ENCODE measurements around the gene LDB2.

The LDB2 gene

GRCh38 chr4:16544869-16545268, 353.6 kb downstream of the LDB2 start:
- no peak for DNase-seq (ENCODE audit: low read depth)
- no peak overlapping the region for H3K4me3 ChIP-seq (ENCODE audit: low read depth, low read length)

DNA sequence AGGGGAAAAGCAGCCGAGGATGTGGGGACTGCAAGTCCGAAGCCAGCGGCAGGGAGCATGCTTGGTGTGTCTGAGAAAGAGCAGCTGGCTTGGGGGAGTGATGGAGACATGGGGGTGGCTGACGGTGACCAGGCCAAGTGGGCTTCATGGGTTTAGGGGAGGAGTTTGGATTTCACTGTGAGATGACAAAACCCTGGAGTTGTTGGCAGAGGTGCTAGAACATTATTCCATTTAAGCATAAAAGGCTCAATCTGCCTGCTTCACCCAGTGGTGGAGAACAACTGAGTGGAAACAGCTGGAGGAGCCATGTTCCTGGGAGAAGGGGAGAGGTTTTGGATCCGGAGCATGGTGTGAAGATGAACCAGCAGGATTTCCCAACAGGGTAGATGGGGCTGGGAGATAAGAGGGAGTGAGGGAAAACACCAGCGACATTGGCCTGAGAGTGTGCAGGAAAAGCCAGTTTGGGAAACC, 354.2 kb downstream of the LDB2 start:
- H3K4me3 ChIP-seq (ENCODE audit: low read depth, low read length): no peak overlapping the region
- no peak for DNase-seq (ENCODE audit: low read depth)
- TF ChIP-seq, protein P1, sequence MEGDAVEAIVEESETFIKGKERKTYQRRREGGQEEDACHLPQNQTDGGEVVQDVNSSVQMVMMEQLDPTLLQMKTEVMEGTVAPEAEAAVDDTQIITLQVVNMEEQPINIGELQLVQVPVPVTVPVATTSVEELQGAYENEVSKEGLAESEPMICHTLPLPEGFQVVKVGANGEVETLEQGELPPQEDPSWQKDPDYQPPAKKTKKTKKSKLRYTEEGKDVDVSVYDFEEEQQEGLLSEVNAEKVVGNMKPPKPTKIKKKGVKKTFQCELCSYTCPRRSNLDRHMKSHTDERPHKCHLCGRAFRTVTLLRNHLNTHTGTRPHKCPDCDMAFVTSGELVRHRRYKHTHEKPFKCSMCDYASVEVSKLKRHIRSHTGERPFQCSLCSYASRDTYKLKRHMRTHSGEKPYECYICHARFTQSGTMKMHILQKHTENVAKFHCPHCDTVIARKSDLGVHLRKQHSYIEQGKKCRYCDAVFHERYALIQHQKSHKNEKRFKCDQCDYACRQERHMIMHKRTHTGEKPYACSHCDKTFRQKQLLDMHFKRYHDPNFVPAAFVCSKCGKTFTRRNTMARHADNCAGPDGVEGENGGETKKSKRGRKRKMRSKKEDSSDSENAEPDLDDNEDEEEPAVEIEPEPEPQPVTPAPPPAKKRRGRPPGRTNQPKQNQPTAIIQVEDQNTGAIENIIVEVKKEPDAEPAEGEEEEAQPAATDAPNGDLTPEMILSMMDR (IDR thresholded peaks at IDR 0.05; ENCODE audit: low read depth, low read length, missing control alignments): no peak

More at GRCh38 chr4:16544869-16545268, 353.6 kb downstream of the LDB2 start:
- TF ChIP-seq, protein P1 (IDR thresholded peaks at IDR 0.05; ENCODE audit: low read depth, low read length, missing control alignments): no peak

DNA sequence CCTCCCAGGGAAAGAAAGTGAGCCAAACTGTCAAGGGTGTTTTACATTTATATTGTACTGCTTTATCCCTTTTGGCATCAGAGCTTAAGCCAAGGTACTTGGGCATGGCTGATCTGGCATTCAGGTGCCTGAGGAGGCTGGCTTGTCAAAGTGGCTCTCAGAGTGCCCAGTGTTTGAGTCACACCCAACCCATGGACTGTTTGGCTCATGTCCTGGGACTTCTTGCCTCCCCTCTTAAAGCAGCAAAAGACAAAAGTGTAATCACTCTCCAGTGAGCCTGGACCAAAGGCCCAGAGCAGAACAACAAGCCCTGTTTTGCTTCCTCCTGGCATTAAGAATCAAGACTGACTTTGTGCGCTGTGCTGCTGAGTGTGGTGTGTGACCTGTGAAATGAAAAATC, 360.5 kb downstream of the LDB2 start:
- no peak overlapping the region for H3K4me3 ChIP-seq (ENCODE audit: low read depth, low read length)
- DNase-seq (ENCODE audit: low read depth): no peak
- TF ChIP-seq, protein P1 (IDR thresholded peaks at IDR 0.05; ENCODE audit: low read depth, low read length, missing control alignments): no peak

GRCh38 chr4:16532240-16532970, 366.0 kb downstream of the LDB2 start:
- DNase-seq (ENCODE audit: low read depth): no peak
- no peak overlapping the region for H3K4me3 ChIP-seq (ENCODE audit: low read depth, low read length)
- TF ChIP-seq, protein P1 (IDR thresholded peaks at IDR 0.05; ENCODE audit: low read depth, low read length, missing control alignments): no peak

- no peak overlapping the region for H3K4me3 ChIP-seq (ENCODE audit: low read depth, low read length)
- no peak for DNase-seq (ENCODE audit: low read depth)
- TF ChIP-seq, protein P1 (IDR thresholded peaks at IDR 0.05; ENCODE audit: low read depth, low read length, missing control alignments): no peak
These were observed 367.5 kb downstream of the LDB2 start for GRCh38 chr4:16530688-16531635.

DNA sequence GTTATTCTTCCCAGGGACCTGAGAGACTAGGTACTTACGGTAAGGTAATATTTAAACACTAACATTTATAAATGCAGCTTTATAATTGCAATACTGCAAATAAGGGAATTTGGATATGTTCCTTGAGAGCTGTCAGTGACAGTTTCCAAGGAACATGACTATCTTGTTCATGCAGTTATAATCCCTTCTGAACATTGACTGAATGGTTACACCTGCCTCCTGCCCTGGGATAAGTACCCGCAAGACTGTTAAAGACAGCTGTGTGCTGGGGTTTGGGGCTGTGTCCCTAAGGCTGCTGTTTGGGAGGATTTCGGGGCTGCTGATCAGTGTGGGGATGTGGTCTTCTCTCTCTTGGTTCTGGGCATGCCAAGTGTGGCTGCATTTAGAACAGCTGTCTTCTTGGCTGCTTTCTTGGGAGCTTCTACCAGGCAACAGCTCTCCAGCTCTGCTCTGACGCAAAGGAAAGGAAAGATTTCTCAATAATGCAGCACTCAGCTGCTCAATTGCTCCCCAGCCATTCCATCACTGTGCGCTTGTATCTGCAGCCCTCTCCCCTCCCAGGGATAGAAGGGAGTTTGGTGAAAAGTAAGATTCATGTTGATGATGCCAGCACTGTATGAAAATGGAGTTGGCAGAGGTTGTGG, 373.4 kb downstream of the LDB2 start:
- H3K4me3 ChIP-seq (ENCODE audit: low read depth, low read length): no peak overlapping the region
- TF ChIP-seq, protein P1 (IDR thresholded peaks at IDR 0.05; ENCODE audit: low read depth, low read length, missing control alignments): no peak
- DNase-seq (ENCODE audit: low read depth): no peak
